ENCODE results near the gene TMEM247. TPM values are rescaled to one million over a fixed set of nuclear protein-coding genes. Genes with fewer than 3 reads are reported as not detected.

The TMEM247 gene
- total and polyA plus RNA-seq, 2 of the 8 experiments (the other 6 are each of a cell fraction or from before 2014, with no cell fraction given) = not detected

DNA sequence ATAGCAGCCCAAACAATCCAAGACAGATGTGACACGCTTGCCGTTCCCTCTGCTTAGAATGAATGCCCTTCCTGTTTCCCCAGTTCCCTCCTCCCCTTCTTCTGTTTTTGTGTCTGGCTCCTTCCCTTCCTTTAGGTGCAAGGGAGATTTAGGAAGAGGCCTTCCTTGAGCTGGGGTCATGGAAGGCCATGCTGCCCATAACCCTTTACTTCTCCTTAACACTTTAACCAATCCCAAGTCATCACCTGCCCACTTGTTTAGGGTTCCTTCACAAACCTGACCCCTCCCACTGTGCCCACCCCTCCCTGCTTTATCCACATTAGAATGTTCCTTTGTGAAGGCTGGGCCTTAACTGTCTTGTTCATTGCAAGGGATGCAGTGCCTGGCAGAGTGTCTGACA, 24.9 kb downstream of the TMEM247 start:
- Histone ChIP-seq H2AFZ (ENCODE audit: low read length) (no peak overlapping the region), H3K4me1 (replicated peaks in 1 of 4; ENCODE audit: control insufficient read depth in 3 of 4, insufficient read depth in 4 of 4, low read length in 3 of 4) (peaks cover 0 to 7% (median 4%) of the 10 kb centered on the region in 4 experiments; a peak in 3 of 7 replicates), H3K18ac (ENCODE audit: extremely low read depth, low read length) (no peak overlapping the region), H3K79me1 (ENCODE audit: low read depth, low read length) (no peaks in the 10 kb centered on the region), H4K8ac (ENCODE audit: extremely low read depth, insufficient read depth, low read length) (no peak overlapping the region), H3K14ac (ENCODE audit: insufficient read length) (no peak overlapping the region), H3K27me3 (replicated peaks in 1 of 4; ENCODE audit: control insufficient read depth in 3 of 4, extremely low read depth in 1 of 4, insufficient read depth in 3 of 4, low read length in 3 of 4) (no peaks in the 10 kb centered on the region; a peak in 2 of 7 replicates), H3K56ac (replicated peaks; ENCODE audit: insufficient read length, low read depth, low read length) (no peak overlapping the region), H3K27ac (ENCODE audit: low read depth, low read length) (no peak overlapping the region), H2BK20ac (ENCODE audit: low read length) (no peak overlapping the region), H3K4ac (replicated peaks; ENCODE audit: insufficient read length, low read depth, low read length) (no peak overlapping the region), H2BK120ac (replicated peaks; ENCODE audit: low read depth, low read length) (no peak overlapping the region), H2BK12ac (ENCODE audit: low read depth, low read length) (no peak overlapping the region), H4K20me1 (replicated peaks in 1 of 2; ENCODE audit: control insufficient read depth in 1 of 2, insufficient read depth in 2 of 2, low read length in 2 of 2) (no peaks in the 10 kb centered on the region), H3K4me3 (ENCODE audit: extremely low read depth in 1 of 4, insufficient read depth in 2 of 4, low read depth in 3 of 4, low read length in 4 of 4) (no peak overlapping the region), H4K5ac (ENCODE audit: insufficient read length, low read depth, low read length) (no peak overlapping the region), H3K79me2 (ENCODE audit: control insufficient read depth in 1 of 2, insufficient read depth in 2 of 2, low read length in 2 of 2) (no peaks in the 10 kb centered on the region), H3K9me3 (ENCODE audit: insufficient read depth in 2 of 2, low read depth in 1 of 2, low read length in 1 of 2) (no peaks in the 10 kb centered on the region), H3K4me2 (ENCODE audit: insufficient read depth in 1 of 2, low read depth in 2 of 2, low read length in 2 of 2) (no peak overlapping the region), H3K9ac (replicated peaks in 1 of 4; ENCODE audit: extremely low read depth in 1 of 4, low read depth in 3 of 4, low read length in 3 of 4) (no peak overlapping the region), H3K23ac (ENCODE audit: insufficient read length) (no peak overlapping the region), H2BK15ac (ENCODE audit: low read length) (no peak overlapping the region), H3K36me3 (ENCODE audit: control insufficient read depth in 2 of 4, insufficient read depth in 4 of 4, low read length in 3 of 4) (no peaks in the 10 kb centered on the region), H2AK5ac (ENCODE audit: low read depth, low read length) (no peak overlapping the region), H2BK5ac (ENCODE audit: low read depth, low read length) (no peak overlapping the region), H4K91ac (replicated peaks; ENCODE audit: insufficient read length, low read length) (no peak overlapping the region), H3K23me2 (ENCODE audit: low read depth, low read length) (peaks cover 8% of the 10 kb centered on the region)
- WGBS, 2 experiments (ENCODE audit: extremely low coverage in 1 of 2, insufficient coverage in 1 of 2, insufficient read length in 1 of 2, insufficient replicate concordance in 2 of 2, low coverage in 1 of 2, low lambda C conversion rate in 2 of 2, missing lambda C conversion rate in 1 of 2) = 78% methylated on average over 2 of the region's 2 CpGs; no CpG with 5 or more reads in 1 of the 2 experiments
- TF ChIP-seq JUN (IDR thresholded peaks at IDR 0.05; ENCODE audit: low read depth, low read length) (no peak), POLR2AphosphoS5 (IDR thresholded peaks at IDR 0.05; ENCODE audit: low read depth, low read length) (no peak), RXRA (IDR thresholded peaks at IDR 0.05; ENCODE audit: insufficient read depth, low read depth, low read length) (no peak), NANOG (IDR thresholded peaks at IDR 0.05; ENCODE audit: insufficient read depth, low read depth, low read length, poor library complexity, severe bottlenecking) (no peak), POLR2A (IDR thresholded peaks at IDR 0.05; ENCODE audit: control extremely low read depth in 1 of 2, low read depth in 2 of 2, low read length in 2 of 2) (no peak), CTBP2 (IDR thresholded peaks at IDR 0.05; ENCODE audit: borderline replicate concordance, insufficient read depth, insufficient read length, low read length) (no peak), HDAC6 (IDR thresholded peaks at IDR 0.05; ENCODE audit: low read depth, low read length) (no peak), SAP30 (IDR thresholded peaks at IDR 0.05; ENCODE audit: insufficient read depth, insufficient replicate concordance, low read length) (no peak), TCF12 (IDR thresholded peaks at IDR 0.05; ENCODE audit: low read depth, low read length) (no peak), KDM5A (IDR thresholded peaks at IDR 0.05; ENCODE audit: low read length) (no peak), TAF1 (IDR thresholded peaks at IDR 0.05; ENCODE audit: low read depth, low read length) (no peak), TAF7 (optimal IDR thresholded peaks at IDR 0.05; ENCODE audit: borderline replicate concordance, low read depth, low read length) (no peak)
- DNase-seq (ENCODE audit: low read depth in 1 of 2, low spot score in 2 of 2) = no peak
- ChIA-PET POLR2A (ENCODE audit: partially characterized antibody) (no interaction called here), CTCF (ENCODE audit: partially characterized antibody) (interaction anchor here (1.0 to 1.3 kb wide), 3 partner anchors 9 to 13 kb away, joined by 3 to 4 read pairs (median 4); no protein-coding TSS in a partner anchor)
- FAIRE-seq = no peak

Measured in H1 (cell line).